Bone marrow (tissue), 2 donors: Measurements from ENCODE around the gene STXBP5L.
"Not testable (repeated sequence)": the region's sequence is repeated elsewhere in the genome, so short reads cannot be mapped to it uniquely, and the experiment has no call there.

ENCODE experiments used
- DNase-seq, 2 donors: peaks; one replicate each; lab custom pipeline; 2025; lab: John Stamatoyannopoulos, UW

Gene STXBP5L

DNA sequence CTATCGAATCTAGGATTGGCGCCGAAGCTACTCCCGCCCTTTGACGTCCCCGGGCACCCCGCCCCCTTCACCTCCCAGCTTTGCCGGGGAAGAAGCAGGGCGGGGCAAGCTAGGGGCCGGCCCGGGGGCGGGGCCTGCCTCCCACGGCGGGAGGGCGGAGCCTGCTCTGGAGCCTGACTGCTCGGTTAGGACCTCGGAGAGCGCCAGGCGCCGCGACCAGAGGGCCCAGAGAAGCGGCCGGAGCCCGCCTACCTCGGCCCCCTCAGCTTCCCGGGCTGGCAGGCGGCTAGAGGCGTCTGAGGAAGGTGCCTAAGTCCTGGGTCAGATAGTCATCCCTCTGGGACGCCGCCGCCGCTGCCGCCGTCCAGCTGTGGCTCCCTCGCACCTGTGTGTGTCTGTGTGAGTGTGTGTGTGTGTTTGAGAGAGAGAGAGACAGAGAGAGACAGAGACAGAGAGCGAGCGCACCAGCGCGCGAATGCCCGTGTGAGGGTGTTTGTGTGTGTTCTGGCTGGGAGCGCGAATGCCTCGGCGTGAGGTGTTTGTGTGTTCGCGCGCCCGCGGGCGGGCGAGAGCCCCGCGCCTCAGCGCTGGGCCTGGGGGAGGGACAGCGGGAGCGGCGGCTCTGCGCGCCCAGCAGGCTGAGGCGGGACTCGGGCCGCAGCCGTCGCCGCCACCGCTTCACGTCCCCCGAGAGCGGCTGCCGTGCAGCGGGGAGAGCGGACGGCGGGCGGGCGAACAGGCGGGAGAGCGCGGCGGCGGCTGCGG is at the start of gene STXBP5L:
TSS of gene STXBP5L (plus strand) at position 176 of the 765 bp plus-strand sequence. CDS start 1,374 bp downstream, outside the sequence.
- DNase-seq: no peak

DNA sequence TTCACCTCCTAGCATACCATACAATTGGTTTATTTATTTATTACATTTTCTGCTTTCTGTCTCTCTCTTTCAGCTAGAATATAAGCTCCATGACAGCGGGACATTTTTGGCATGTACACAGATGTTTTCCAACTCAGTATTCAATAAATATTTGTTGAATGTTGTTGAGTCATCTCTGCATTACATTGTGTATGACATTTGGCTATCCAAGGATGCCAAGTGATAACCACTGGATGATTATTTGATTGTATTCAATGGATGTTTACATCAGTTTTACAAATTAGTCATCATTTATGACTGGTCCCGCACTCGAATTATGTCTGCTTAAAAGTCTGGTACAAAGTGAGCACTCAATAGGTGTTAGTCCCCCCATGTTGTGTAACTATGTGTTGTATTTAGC is 49.5 kb upstream of the STXBP5L start:
- DNase-seq: no peak

DNA sequence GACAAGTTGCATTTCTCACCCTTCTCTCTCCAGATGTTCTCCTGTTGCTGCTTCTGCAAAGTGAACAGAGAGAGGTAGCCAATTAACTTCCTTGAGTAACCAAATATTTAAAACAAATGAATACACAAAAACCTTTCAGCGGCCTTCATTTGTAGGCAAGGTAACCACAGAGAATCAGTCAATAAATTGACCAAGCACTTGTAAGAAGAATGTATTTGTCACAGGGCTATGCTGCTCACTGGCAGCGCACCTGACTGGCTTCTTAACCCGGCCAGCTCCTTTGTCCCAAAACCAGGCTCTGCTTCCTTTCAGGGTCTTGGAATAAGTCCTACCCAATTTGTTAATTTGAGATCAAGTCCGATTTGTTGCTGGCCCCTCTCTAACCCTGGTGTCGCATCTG is 43.5 kb upstream of the STXBP5L start:
- no peak for DNase-seq

DNA sequence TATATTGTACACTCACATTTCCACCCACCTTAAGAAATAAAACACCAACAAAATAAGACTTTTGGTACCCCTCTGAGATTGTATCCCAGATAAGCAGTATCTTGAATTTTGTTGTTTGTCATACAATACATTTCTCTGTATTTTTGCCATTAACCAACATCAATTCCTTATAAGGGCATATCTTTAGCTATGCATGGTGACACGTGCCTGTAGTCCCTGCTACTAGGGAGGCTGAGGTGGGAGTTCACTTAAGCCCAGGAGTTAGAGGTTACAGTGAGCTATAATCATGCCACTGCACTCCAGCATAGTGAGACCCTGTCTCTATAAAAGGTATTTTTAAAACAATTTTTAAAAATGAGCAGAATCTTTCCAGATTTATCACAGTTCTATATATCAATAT is 32.5 kb upstream of the STXBP5L start:
- DNase-seq: no peak

DNA sequence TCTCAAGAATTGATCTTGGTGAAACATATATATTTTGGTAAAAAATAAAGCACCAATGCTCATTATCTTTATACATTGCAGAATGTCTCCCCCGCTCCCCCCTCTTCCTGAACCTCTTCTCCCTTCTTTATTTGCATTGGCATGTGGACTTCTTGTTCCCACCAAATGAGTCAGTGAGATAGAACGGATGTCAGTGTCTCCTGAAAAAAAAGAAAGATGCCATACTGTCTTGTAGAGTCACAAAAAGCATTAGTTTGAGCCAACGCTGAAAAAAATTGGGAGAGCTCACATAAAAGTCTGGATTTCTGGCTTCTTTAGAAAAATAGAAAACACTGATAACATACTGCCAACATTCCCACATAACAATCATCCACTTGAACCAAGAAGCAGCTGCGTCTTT is 32.0 kb upstream of the STXBP5L start:
- DNase-seq: no peak

DNA sequence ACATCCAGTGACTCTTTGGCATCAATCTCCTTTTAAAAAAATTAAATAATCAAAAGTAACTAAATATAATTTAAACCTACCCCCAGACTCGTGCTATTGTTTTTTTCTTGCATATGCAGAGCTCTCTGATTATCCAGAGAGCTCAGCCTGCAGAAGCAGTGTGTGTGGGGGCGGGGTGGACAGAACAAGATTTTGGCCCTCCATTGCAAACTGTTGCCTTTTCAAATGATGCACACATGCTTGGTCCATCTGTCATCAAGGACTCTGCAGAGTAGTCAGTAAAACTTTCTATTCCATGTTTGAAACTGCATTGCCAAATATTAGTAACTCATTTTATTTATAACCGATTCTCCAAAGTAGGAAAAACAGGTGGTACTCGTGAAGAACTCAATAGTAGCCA is 28.6 kb upstream of the STXBP5L start:
- DNase-seq: no peak

DNA sequence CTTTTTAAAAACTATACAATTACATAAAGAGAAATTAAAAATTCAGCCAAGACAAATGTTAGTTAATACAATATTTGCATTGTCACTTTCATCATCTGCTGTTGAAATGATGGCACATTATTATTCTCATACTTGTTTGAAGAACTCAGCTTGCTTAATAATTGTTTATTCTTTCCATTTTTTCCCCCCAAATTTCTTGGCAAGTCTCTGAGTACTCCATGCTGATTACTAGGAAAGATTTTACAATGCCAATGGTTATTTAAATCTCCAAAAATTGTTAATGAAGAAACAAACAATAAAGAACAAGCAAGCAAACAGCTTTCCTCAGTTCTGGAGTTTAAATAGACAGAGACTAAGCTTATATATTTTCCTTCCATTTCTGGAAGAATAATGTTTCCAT is 15.1 kb upstream of the STXBP5L start:
- DNase-seq: no peak

DNA sequence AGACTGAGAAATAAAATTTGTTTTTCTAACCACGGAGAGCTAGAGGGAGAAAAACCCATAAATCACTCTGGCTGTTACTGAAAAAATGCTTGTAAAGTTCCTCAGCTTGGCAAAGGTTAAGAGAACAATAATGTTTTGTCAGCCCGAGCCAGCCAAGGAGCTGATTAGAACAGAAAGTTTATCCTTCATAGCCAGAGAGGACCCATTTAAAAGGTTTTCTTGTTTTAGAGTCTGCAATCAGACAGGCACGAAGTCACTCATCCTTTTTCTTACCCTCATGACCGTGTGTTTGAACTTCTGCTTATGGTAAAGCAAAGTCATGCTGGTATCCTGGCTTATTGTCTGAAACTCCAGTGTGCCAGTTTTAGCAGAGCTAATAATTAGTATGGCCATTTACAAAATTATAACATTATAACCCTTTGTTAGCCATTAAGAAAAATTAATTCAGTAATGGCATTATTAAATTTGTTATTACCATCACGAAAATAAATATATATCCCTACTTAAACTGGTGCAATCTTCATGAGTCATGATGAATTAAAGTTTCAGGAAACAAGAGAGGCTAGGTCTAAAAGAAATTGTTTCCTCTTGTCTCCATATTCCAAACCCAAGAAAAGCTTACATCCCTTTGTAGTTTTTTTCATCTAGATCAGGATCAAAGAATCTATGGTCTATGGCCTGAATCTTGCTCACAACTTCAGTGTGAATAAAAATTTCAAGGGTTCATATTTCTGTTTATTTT is 13.5 kb upstream of the STXBP5L start:
- no peak for DNase-seq

DNA sequence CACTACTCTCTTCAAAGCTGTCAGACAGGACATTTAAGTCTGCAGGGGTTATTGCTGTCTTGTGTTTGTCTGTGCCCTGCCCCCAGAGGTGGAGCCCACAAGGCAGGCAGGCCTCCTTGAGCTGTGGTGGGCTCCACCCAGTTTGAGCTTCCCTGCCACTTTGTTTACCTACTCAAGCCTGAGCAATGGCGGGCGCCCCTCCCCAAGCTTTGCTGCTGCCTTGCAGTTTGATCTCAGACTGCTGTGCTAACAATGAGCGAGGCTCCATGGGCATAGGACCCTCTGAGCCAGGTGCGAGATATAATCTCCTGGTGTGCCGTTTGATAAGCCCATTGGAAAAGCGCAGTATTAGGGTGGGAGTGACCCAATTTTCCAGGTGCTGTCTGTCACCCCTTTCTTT is 6.3 kb upstream of the STXBP5L start:
- DNase-seq: not testable (repeated sequence)

DNA sequence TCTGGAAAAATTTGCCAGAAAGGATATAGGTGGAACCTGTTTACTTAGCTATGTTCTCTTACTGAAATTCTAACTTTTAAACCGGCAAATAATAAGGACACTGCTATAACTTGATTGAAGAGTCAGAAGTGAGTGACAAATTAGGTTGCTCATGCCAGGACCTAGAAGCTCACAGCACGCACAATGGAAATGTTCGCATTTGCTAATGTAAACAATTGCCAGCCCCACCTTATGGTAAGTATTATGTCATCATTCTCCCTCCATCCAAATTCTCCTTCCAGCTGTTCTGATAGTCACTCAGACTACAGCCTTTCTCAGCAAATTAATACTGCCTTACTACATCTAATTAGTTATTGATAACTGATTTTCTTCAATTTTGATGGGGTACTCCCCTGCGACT is 4.8 kb upstream of the STXBP5L start:
- DNase-seq: no peak

DNA sequence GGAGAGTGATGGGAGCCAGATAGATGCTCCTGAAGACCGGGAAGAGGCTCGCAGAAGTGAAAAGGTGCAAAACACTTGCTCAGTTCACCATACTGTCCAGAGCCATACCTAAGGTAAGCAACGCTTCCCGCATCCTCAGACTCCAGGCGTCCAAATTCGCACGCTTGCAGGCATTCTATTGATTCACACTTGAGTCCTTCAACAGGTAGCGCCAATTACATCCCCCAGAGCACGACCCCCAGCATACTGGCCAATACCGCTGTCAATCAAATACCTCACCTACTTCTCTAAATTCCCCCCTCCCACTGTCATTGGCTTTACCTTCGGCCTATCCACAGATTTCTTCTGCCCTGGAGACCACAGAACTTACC is 361 bp upstream of the STXBP5L start:
- DNase-seq: no peak

DNA sequence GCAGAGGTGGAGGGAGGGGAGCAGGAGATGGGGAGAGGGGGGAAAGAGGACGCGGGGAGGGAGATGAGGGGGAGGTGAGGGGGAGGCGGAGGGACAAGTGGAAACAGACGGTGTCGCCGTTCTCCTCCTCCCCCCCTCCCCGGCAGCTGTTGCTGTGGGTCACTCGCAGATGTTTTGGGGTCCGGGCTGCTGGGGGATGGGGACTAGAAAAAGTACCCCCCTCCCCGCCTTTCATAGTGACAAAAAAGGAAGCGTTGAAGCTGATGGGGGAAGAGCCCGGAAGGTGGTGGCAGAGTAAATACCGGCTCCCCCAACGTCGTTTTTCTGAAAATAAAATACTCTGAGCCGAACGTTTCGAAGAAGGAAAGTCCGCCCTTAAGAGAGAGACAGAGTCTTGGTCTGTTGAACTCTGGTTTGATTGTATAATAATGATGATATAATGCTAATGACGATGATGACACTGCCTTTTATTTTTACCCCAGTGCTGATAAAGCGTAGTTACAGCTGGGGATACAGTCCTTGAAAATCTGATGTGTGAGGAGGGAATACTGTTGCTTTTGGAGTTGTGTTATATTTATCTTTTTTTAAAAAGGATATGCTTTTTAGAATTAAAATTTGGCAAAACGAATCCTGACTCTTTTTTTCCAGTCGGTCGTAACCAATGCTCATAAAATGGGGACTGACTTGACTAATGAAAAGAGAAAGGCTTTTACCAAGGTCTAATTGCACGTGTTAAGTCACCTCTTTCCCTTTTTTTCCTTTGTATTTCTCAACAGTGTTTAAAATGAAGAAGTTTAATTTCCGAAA is 993 bp downstream of the STXBP5L start:
- no peak for DNase-seq

DNA sequence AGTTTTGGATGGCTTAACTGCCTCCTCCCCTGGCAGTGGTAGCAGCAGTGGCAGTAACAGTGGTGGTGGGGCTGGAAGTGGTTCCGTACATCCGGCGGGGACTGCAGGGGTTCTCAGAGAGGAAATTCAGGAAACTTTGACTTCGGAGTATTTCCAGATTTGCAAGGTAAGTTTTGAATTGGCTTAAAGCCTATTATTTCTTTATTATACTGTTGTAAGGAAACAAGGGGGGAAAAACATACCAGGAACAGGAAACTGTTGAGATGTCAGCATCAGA is 1.5 kb downstream of the STXBP5L start:
- DNase-seq: no peak

DNA sequence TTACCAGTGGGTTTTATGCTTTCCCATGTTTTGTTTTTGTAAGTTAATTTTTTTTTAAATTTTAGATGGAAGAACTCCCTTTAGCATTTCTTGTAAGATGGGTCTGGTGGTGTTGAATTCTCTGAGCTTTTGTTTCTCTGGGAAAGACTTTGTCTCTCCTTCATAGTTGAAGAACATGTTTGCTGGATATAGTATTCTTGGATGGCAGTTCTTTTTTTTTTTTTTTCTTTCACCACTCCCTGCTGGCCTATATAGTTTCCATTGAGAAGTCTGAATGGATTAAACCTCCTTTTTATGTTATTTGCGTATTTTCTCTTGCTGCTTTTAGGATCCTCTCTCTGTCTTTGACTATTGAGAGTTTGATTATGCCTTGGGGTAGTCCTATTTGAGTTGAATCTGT is 18.1 kb downstream of the STXBP5L start:
- DNase-seq: no peak

DNA sequence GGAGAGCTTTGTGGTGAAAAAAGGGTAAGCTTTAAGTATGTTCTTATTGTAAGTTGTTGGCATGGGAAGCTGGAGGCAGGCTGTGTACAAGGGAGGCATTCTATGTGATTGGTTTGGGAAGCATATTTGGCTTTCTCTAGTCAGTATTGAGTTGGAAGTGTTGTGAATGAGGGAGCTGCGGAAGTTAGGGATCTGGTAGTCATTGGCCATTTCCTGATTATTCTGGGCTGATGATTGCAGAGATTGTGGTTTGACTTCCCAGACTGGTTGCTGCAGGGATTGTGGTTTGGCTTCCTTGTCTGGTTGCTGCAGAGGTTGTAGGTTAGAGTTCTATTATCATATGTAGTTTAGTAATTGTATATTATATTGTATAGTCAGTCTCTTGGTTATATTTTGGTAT is 21.0 kb downstream of the STXBP5L start:
- no peak for DNase-seq

DNA sequence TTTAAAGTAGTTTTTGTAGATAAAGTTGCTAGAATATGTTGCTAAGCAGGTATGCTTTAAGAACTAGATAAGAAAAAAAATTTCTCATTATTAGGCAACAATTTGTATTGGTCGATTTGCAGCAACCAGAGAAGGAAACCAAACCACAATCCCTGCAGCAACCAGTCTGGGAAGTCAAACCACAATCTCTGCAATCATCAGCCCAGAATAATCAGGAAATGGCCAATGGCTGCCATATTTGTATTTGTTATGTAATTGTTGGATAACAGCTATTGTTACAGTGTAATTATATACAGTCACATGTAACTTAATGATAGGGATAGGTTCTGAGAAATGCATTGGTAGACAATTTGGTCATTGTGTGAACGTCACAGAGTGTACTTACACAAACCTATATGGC is 23.6 kb downstream of the STXBP5L start:
- DNase-seq: no peak

DNA sequence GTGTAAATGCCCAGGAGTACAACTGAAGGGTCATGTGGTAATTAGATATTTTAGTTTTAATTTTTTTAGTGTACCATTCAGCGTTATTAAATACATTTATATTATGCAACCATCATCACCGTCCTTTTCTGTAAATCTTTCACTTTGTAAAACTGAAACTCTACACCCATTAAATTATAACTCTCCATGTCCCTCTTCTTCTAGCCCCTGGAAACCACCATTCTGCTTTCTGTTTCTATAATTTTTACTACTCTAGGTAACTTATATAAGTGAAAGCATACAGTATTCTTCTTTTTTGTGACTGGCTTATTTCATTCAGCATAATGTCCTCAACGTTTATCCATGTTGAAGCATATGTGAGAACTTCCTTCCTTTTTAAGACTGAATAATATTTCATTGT is 48.1 kb downstream of the STXBP5L start:
- DNase-seq: no peak

DNA sequence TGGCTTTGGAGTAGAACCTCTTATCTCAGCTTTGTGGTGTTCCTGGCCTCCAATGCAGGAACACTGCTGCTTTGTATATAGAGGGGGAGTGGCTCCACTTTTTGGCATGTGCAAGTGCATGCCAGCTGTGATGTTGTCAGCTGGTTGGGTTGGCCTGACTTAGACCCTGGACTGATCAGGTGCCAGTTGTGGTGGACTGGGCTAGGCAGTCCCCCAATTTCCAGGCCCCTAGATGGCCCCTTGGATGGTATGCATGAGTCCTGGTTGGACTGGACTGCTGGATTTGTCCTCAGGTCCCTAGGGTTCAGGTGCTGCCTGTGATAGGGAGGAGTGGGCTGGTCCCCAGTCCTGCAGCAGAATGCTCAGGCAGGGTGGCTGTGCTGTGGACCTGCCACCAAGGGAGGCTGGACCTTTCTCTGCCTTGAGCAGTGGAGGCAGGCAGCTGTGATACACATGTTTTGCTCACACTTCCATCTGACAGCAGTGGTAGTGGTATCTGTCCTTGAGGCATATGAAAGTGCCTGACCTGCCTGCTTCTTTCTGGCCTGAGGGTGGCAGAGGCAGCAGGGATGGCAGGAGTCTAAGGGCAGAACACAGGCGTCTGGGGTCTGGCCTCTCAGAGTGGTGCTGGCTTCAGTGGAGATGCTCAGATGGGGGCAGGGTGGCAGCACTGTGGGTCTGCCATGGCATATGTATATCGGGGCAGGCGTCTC is 74.8 kb downstream of the STXBP5L start:
- no peak for DNase-seq

DNA sequence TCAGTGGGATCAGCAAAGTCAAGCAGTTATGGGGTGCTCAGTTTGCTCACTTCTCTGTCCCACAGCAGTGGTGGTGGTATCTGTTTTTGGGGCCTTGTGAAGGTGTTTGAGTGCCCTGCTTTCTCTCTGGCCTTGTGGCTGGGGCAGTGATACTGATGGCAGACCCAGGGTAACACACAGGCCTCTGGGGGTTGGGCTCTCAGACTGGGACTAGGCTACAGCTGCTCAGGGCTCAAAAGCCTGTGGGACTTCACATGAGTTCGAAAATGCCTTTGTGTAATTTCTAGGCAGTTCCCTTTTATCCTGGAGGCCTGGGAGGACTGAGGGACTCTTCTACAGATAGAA is 75.3 kb downstream of the STXBP5L start:
- DNase-seq: no peak

DNA sequence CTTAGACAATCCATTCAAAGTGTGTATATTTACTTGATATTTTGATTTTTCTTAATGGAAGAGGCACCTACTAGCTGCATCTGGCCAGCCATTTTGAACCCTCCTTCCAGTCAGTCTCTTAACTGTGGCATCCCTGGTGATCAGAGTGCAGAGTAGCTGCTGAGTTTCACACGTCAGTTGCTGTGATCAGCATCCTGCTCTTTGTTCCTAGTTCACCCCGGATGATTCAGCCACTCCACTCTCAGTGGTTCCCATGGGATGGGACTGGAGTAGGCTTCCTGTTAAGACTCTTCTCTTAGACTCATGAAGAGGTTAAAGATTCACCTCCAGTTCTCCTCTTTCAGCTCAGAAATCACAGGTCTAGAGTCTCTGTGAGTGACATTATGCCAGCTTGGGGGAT is 75.8 kb downstream of the STXBP5L start:
- DNase-seq: no peak

DNA sequence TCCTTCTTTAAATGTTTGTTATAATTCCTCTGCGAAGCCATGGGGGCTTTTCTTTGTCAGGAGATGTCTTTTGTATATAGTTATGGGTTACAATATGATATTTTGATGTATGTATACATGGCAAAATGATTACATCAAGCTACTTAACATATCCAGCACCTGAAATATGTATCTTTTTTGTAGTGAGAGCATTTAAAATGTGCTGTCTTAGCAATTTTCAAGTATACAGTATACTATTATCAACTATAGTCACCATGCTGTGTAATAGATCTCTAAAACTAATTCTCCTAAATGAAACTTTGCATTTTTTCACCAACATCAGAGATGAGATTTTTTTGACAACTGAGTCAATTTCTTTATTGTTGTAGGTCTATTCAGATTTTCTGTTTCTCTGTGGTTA is 77.2 kb downstream of the STXBP5L start:
- DNase-seq: no peak

DNA sequence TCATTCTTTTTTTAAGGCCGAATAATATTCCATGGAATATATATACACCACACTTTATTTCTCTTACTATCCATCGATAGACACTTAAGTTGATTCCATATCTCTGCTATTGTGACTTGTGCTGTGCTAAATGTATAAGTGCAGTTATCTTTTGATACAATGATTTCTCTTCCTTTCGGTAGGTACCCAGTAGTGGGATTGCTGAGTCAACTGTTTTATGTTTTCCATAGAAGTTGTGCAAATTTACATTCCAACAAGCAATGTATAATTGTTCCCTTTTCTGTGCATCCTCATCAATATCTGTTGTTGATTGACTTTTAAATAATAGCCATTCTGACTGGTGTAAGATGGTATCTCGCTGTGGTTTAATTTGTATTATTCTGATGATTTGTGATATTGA is 81.0 kb downstream of the STXBP5L start:
- no peak for DNase-seq

DNA sequence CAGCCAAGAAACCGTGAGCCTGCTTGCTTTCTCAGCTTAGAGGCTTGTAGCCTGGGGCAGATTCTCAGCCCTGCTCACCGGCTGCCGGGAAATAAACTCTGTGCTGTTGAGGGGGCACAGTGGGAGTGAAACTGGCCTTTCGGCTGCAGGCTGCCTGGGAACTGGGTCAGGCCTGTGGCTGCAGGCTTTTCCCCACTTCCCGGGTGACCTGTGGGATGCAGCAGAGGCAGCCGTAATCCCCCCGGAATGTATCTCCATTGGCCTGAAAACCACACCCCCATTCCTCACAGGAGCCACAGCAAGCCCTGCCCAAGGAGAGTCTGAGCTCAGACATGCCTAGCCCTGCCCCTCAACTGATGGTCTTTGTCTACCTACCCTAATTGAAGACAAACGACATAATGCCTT is 110.9 kb downstream of the STXBP5L start:
- DNase-seq: no peak
